SU-DHL-6 (cell line): ENCODE data around the gene VPS50.

ENCODE experiments used
- H2AFZ ChIP-seq: fragments of 200-600 bp; sonication (generic); 2 replicates; pipeline ENCODE4 v1.6.1; 2014; ENCODE audit warnings: low read depth, mild to moderate bottlenecking, moderate library complexity, mixed read lengths, antibody characterized with exemption, low read length; ENCODE audit not compliant: severe bottlenecking
- H3F3A ChIP-seq: fragments of 200-600 bp; shearing (Covaris generic); 2 replicates; pipeline ENCODE4 v1.6.0; 2016; ENCODE audit warnings: antibody characterized with exemption, mild to moderate bottlenecking; ENCODE audit not compliant: insufficient read depth
- H3K27ac ChIP-seq: fragments of 200-600 bp; sonication (generic); 2 replicates; pipeline ENCODE4 v1.5.1; 2016; ENCODE audit warnings: low read depth, mild to moderate bottlenecking, low read length, moderate library complexity, mixed read lengths
- H3K27me3 ChIP-seq: fragments of 200-600 bp; sonication (generic), shearing (Covaris generic); 2 replicates; pipeline ENCODE4 v1.6.0; 2014; ENCODE audit warnings: mild to moderate bottlenecking, low read length
- H3K36me3 ChIP-seq: fragments of 200-600 bp; sonication (generic); 2 replicates; pipeline ENCODE4 v1.6.1; 2014; ENCODE audit warnings: mild to moderate bottlenecking, low read length, mixed read lengths
- H3K4me2 ChIP-seq: fragments of 300-600, 200-600 bp; shearing (Covaris generic), sonication (generic); 2 replicates; pipeline ENCODE4 v1.6.0; 2014; ENCODE audit warnings: low read length, low read depth, mild to moderate bottlenecking; ENCODE audit not compliant: poor library complexity, severe bottlenecking
- H3K4me3 ChIP-seq: fragments of 200-600 bp; sonication (generic); 2 replicates; pipeline ENCODE4 v1.5.1; 2014; ENCODE audit warnings: antibody characterized with exemption, low read length, mild to moderate bottlenecking, mixed read lengths; ENCODE audit not compliant: insufficient read depth, poor library complexity, severe bottlenecking
- H3K79me2 ChIP-seq: fragments of 200-600 bp; sonication (generic); 2 replicates; pipeline ENCODE4 v1.6.1; 2014; ENCODE audit warnings: mild to moderate bottlenecking, low read length, moderate library complexity; ENCODE audit not compliant: insufficient read depth
- H3K9ac ChIP-seq: fragments of 200-600 bp; sonication (generic); 2 replicates; pipeline ENCODE4 v1.7.0; 2014; ENCODE audit warnings: mild to moderate bottlenecking, low read length
- H3K9me2 ChIP-seq: fragments of 200-600 bp; sonication (generic); replicated peaks from 2 replicates; pipeline ENCODE4 v1.6.1; 2014; ENCODE audit warnings: low read length; ENCODE audit not compliant: insufficient read depth
- H3K9me3 ChIP-seq: fragments of 200-600 bp; sonication (generic); 2 replicates; pipeline ENCODE4 v1.6.1; 2014; ENCODE audit warnings: low read length, mixed read lengths; ENCODE audit not compliant: insufficient read depth
- H4K20me1 ChIP-seq: fragments of 200-600 bp; sonication (generic); 2 replicates; pipeline ENCODE4 v1.6.1; 2014; ENCODE audit warnings: low read depth, mild to moderate bottlenecking, antibody characterized with exemption, low read length, moderate library complexity, mixed read lengths
- CTCF ChIP-seq: fragments of 200-600 bp; sonication (generic); IDR thresholded peaks from one replicate; pipeline ENCODE4 v1.5.1; 2017; ENCODE audit warnings: antibody characterized with exemption, mild to moderate bottlenecking, low read length, moderate library complexity; ENCODE audit not compliant: insufficient read depth, poor library complexity, severe bottlenecking
- EZH2phosphoT487 ChIP-seq: fragments of 200-600 bp; sonication (generic), shearing (Covaris generic); conservative IDR thresholded peaks from 2 replicates; pipeline ENCODE4 v1.6.1; 2018; ENCODE audit warnings: mild to moderate bottlenecking, antibody characterized with exemption, low read length, moderate library complexity, mixed read lengths

Gene VPS50

GRCh38 chr7:93228302-93228701, 3.9 kb upstream of the VPS50 start:
- H3K9me3 ChIP-seq = no peaks in the 10 kb centered on the region
- no peaks in the 10 kb centered on the region for H3F3A ChIP-seq
- peak overlapping the region; percentile 87 for H2AFZ ChIP-seq
- no peaks in the 10 kb centered on the region for H3K27me3 ChIP-seq
- H3K9me2 ChIP-seq = no peaks in the 10 kb centered on the region
- H3K4me2 ChIP-seq = peak overlapping the region; percentile 3
- no peaks in the 10 kb centered on the region for H3K36me3 ChIP-seq
- no peak overlapping the region for H3K4me3 ChIP-seq
- no peak overlapping the region for H3K27ac ChIP-seq
- H4K20me1 ChIP-seq = no peaks in the 10 kb centered on the region; the same call in 1 of the 2 replicates
- H3K79me2 ChIP-seq = peaks cover 10% of the 10 kb centered on the region
- TF ChIP-seq EZH2phosphoT487 = no peak
- peak; percentile 96 for TF ChIP-seq CTCF
- no peak overlapping the region for H3K9ac ChIP-seq

- H3K27me3 ChIP-seq = no peaks in the 10 kb centered on the region
- no peaks in the 10 kb centered on the region for H3F3A ChIP-seq
- H2AFZ ChIP-seq = peak overlapping the region; percentile 88
- no peaks in the 10 kb centered on the region for H3K9me3 ChIP-seq
- H3K27ac ChIP-seq = no peak overlapping the region; the same call in 1 of the 2 replicates
- peak overlapping the region; percentile 84 for H3K4me3 ChIP-seq
- peak overlapping the region; percentile 61 for H3K9ac ChIP-seq
- H4K20me1 ChIP-seq = no peaks in the 10 kb centered on the region
- no peaks in the 10 kb centered on the region for H3K9me2 ChIP-seq
- no peaks in the 10 kb centered on the region for H3K36me3 ChIP-seq
- TF ChIP-seq EZH2phosphoT487 (no peak), CTCF (no peak)
- peaks cover 39% of the 10 kb centered on the region for H3K79me2 ChIP-seq
- H3K4me2 ChIP-seq = peak overlapping the region; percentile 93
Observed at GRCh38 chr7:93231259-93231658, 907 bp upstream of the VPS50 start.

GRCh38 chr7:93232673-93233018, 480 bp downstream of the VPS50 start:
- no peaks in the 10 kb centered on the region for H3K9me2 ChIP-seq
- H2AFZ ChIP-seq = peak overlapping the region; percentile 88
- H3K36me3 ChIP-seq = no peaks in the 10 kb centered on the region
- H4K20me1 ChIP-seq = no peaks in the 10 kb centered on the region
- no peaks in the 10 kb centered on the region for H3F3A ChIP-seq
- no peaks in the 10 kb centered on the region for H3K9me3 ChIP-seq
- no peaks in the 10 kb centered on the region for H3K27me3 ChIP-seq
- peak overlapping the region; percentile 61 for H3K9ac ChIP-seq
- peak overlapping the region; percentile 74 for H3K4me2 ChIP-seq
- H3K27ac ChIP-seq = no peak overlapping the region
- peak overlapping the region; percentile 84 for H3K4me3 ChIP-seq
- peaks cover 46% of the 10 kb centered on the region for H3K79me2 ChIP-seq
- TF ChIP-seq EZH2phosphoT487 (no peak), CTCF (no peak)

- Histone ChIP-seq H3K27ac (no peak overlapping the region), H2AFZ (no peak overlapping the region), H3K4me3 (no peak overlapping the region), H3F3A (no peaks in the 10 kb centered on the region), H3K9me2 (no peaks in the 10 kb centered on the region), H3K79me2 (peaks cover 74% of the 10 kb centered on the region), H3K9ac (no peak overlapping the region), H3K9me3 (no peaks in the 10 kb centered on the region), H4K20me1 (0 out of 2 replicates have a peak, but pooled peaks cover 3% of the 10 kb centered on the region), H3K36me3 (no peaks in the 10 kb centered on the region), H3K4me2 (no peak overlapping the region), H3K27me3 (no peaks in the 10 kb centered on the region)
- TF ChIP-seq CTCF = no peak
- no peak for TF ChIP-seq EZH2phosphoT487
Observed at GRCh38 chr7:93235541-93235940, 3.4 kb downstream of the VPS50 start.
